Measurements from ENCODE around the gene WNK4.
"Not testable (repeated sequence)": the region's sequence is repeated elsewhere in the genome, so short reads cannot be mapped to it uniquely, and the experiment has no call there.

WNK4 gene

DNA sequence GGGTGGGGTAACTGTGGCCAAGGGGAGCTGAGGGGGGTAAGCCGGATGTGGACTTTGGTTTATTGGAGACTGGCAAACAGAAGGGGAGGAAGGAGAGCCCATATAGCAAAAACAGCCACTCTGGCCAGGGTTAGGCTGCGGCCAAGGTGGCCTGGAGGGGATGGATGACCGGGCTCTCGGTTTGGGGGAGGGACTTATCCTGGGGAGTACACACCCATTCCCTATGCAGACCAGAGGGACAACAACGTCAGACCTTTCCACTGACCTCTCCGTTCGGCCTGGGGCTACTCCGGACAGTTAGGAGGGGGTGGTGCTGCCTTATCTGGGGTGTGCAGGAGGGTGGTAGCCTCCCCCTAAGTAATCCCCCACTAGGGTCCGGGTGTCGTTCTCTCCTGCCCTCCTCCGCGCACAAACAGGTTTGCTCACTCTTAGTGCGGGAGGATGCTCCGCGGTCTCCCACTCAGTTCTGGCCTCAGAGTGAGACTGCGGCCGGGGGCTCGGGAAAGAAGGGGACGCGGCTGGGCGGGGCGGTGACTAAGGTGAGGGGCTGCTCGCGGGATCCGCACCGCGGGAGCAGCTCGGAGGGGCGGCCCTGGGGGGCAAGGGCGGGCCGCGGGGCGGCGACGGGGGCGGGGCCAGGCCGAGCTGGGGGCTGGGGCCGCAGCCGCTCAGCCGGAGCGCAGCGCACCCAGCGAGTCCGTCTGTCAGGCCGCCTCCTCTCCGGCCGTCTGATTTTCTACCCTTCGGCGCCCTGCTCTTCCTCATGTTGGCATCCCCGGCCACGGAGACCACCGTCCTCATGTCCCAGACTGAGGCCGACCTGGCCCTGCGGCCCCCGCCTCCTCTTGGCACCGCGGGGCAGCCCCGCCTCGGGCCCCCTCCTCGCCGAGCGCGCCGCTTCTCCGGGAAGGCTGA lies at the start of gene WNK4:
WNK4 (plus strand) TSS at position 675 of the 915 bp plus-strand sequence; CDS start at position 764, 89 bp downstream.
- DNase-seq, result no peak

DNA sequence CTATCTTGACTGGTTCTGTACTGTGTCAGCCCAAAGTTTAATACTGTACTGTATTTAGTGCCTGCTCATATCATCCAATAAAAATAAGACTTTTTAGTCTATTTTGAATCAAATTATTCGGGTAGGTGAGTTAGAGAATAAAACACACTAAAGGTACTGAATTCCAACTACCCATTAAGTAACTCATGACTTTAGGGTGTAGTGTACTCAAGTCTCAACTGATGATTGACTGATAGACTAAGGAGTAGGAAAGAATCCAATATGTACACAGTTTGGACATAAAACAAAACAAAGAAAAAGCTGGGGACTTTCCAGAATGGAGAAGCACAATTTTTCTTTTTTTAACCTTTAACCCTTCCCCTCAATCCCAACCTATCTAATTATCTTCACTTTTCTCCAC lies 39.7 kb upstream of the WNK4 start:
- DNase-seq, result no peak

DNA sequence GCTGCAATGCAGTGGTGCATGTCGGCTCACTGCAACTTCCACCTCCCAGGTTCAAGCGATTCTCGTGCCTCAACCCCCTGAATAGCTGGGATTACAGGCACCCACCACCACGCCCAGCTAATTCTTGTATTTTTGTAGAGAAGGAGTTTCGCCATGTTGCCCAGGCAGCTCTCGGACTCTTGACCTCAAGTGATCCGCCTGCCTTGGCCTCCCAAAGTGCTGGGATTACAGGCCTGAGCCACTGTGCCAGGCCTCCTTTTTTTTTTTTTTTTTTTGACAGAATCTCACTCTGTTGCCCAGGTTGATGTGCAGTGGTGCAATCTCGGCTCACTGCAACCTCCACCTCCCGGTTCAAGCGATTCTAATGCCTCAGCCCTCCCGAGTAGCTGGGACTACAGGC lies 37.5 kb upstream of the WNK4 start:
- not testable (repeated sequence) for DNase-seq

DNA sequence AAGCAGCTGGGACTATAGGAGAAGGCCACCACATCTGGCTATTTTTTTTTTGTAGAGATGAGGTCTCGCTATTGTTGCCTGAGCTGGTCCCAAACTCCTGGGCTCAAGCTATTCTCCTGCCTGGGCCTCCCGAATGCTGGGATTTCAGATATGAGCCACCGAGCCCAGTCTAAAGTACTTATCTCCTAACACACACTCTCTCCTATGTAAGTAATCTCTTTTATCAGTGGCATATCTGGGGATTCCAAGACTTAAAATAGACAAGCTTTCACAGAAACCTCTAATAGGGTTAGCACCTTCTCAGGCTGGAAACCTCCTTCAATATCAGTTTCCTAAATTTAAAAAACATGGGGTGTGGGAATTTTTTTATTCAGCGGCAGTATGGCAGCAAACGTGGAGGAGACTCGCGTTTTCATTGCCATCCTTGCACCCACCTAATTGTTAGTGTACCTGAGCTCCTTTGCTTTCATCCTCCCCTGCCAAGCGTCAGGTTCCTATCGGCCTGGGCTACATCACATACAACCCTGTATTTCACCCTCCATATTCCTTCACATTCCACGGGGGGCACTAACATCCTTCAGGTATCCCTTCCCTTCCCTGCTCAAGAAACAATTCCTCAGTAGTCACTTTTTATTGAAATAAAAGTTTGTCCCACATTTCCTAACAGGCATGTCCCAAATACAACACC lies 36.7 kb upstream of the WNK4 start:
- no peak for DNase-seq

DNA sequence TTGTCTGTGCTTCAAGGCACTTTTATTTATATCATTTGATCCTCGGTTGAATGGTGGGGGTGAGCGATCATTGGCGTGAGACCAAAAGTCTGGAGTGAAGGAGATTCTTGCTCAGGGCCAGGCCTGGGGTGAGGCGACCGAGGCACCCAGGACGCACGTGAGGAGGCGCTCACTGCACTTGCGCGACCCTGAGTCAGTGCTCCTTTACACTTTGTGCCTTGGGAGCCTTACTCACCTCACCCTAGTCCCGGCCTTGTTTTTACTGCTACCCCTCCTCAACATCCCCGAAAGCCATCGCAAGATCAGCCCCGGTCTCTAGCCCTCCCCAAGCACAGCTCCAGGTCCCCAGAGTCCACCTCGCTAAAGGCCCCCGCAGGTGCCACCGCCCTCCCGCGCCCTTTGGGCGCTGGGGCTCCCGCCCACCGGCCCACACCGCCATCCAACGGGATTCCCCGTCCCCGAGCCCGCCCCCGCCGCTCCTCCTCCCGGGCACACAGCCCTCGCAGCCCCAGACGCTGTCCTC lies 36.1 kb upstream of the WNK4 start:
- peak; percentile 82 for DNase-seq

DNA sequence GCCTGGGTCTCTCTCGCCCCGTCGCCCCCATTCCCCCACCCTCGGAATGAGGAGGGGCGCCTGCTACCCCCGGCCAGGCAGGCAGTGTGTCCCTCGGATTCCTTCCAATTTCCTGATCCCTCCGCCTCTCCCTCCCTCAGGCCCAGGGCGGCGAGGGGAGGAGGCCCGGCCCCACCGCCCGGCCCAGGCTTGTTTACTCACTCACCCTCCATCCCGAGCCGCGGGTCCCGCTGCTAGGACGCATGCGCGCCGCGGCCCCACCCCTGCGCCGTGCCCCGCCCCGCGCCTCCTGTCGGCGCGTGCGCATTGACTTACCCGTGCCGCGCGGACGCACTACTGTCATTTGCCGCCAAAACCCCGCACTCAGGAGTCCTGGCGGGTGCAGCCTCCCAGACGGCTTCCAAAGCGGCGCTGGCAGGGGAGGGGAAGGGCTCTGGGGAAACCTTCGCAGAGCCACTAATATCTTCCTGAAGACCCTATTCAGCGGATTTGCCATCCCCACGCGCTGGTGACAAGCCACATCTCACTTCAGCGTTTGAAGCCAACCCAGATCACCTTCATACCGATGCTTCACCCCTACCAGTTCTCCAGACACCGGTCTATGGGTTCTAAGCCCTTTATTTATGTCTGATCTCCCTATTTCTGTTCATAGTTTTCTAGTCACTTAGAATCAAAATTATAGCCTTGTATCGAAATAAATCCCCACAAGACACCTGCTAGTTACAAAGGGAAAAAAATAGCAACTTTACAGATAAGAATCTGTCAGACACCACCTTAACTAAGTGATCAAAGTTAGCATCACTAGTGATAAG lies 35.4 kb upstream of the WNK4 start, which contains the start of gene EZH1:
EZH1 (minus strand) TSS at position 235 of the 812 bp plus-strand sequence. CDS start 16,099 bp downstream, outside the sequence.
- DNase-seq, result peak; percentile 95

DNA sequence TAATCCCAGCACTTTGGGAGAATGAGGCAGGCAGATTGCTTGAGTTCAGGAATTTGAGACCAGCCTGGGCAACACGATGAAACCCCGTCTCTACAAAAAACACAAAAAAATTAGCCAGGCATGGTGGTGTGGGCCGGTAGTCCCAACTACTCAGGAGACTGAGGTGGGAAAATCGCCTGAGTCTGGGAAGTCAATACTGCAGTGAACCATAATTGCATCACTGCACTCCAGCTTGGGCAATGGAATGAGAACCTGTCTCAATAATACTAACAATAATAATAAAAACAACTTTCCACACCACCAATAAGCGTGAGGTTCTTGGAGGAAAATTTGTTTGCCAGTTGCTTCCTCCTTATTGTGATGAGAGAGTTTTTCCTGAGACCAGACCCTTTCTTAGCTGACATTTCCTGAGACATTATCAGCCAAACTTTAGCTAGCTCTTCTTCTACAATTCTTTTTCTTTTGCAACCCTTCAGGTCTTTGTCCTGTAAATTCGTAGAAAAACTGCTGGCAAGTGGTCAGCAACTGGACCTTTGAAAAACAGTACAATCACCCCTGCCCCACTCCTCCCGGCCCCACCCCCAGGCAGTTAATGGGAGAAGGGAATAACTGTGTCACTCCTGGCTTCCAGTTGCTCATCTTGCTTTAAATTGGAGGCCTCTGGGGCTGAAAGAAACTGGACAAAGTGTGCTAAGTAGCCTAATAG lies 32.1 kb upstream of the WNK4 start:
- DNase-seq, result no peak

DNA sequence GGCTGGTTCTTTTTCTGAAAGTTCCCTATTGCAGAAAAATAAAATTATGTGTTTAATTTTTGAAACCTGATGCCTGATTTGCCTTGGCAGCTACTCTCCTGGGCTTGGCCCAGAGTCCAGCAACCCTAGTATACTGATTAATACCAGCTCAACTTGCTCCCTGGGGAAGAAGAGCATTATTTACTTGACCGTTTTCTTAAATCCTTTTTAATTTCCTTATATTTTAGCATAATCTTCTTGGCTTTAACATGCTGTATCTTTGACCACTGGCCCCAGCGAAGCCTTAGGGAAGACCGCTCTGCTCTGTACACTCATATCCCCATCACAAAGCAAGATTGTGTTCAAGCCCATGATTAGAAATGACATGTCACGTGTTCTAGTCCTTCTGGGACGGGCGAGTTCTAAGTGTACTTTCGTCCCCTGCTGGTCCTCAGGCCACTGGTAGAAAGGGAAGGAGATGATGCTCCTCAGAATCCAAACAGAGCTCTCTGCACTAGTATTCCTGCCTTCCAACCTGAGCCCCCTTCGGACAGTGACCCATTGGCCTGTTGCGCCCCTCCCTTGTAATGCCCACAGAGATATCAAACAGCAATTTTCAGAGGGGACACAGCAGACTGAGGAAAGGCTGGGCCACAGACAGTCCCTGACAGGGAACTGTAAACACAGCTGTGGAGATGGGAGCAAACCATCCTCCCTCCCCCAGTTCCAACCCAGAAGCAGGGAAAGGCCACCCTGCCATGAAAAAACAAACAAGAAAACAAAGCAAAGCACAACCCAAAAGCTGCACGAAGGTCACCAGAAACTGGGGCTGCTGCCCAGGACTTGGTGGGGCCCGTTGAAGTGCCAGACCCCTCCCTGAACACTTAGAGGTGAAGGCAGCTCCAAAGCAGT lies 31.3 kb upstream of the WNK4 start:
- DNase-seq, result no peak

DNA sequence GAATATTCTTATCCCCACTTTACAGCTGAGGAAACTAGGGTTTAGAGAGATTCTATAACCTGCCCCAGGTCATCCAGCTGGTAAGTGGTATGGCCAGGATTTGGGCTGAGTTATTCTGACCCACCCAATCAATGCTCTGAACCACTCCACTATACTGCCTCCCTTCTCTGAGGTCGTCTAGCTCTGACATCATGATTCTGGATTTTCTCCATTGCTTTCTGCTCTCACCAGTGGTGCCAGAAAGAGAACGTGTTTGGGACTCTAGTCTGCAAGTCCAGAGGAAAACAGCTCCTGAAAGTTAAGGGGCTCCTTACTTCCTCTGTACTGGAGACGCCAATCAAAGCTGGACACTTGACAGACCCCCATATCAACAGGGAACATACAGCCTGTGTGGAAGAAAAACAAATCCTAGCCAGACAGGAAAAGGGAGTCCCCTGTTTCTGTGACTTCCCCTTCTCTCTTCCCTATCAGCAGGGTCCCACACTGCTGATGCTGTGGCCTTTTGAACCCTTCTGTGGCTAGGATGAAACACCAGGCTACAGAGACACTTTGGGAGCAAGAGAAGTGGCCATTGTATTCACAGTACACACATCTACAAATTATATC lies 29.6 kb upstream of the WNK4 start:
- no peak for DNase-seq

DNA sequence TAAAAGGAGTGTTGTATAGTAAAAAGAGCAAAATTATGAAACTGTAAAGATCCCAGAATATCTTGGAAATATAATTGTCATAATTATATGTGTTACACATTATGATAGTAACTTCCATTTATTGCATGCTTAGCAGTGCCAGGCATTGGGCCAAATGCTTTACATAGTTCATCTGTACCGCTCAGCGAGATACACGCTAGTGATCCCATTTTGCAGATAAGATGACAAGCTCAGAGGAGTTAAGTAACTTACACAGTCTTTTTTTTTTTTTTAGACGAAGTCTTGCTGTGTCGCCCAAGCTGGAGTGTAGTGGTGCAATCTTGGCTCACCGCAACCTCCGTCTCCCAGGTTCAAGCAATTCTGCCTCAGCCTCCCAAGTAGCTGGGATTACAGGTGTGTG lies 28.8 kb upstream of the WNK4 start:
- no peak for DNase-seq

DNA sequence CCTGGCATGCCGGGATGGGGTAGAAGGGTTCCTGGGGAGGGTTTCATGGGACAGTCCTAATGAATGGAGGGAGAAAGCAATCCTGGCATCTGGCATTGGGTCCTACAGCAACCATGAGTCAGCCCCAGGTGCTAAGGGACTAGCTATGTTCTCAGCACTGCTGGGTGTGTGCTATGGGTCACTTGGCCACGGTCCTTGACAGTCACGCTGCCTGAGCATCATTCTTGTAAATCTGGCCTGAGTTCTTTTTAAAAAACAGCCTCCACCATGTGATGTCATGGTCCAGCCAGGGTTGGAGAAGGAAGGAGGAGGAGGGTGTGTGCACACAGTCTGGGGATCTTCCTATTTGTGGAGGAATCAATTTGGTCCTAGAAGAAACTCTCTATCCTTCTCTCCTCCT lies 25.6 kb upstream of the WNK4 start:
- DNase-seq, result no peak

DNA sequence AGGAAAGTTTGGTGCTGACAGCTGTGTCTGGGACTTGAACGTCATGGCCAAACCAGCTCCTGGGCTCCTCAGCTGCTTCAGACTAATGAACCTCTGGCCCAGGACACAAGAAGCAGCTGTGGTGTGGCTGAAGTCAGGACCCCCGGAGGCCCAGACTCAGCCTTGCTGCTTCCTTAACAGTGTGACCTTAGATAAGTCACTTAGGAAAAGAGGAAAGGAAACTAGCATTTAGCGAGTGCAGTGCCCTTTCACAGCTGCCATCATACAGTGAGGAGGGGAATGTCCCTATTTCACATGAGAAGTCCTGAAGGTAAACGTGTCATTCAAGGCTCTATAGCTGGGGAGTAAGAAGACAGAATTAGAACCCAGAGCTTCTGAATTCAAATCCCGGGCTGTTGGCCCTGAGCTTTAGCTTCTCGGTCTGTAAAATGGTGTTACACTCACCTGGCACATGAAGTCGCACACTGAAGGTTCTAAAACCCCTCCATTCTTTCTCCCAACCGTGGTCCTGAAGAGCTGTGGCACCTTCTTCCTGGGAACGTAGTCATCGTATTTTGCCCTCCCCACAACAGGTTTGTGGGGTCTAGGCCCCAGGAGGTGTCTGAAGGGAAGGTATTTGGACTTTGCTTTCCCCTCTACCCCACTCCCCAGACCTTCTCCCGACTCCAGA lies 20.3 kb upstream of the WNK4 start:
- DNase-seq, result no peak

DNA sequence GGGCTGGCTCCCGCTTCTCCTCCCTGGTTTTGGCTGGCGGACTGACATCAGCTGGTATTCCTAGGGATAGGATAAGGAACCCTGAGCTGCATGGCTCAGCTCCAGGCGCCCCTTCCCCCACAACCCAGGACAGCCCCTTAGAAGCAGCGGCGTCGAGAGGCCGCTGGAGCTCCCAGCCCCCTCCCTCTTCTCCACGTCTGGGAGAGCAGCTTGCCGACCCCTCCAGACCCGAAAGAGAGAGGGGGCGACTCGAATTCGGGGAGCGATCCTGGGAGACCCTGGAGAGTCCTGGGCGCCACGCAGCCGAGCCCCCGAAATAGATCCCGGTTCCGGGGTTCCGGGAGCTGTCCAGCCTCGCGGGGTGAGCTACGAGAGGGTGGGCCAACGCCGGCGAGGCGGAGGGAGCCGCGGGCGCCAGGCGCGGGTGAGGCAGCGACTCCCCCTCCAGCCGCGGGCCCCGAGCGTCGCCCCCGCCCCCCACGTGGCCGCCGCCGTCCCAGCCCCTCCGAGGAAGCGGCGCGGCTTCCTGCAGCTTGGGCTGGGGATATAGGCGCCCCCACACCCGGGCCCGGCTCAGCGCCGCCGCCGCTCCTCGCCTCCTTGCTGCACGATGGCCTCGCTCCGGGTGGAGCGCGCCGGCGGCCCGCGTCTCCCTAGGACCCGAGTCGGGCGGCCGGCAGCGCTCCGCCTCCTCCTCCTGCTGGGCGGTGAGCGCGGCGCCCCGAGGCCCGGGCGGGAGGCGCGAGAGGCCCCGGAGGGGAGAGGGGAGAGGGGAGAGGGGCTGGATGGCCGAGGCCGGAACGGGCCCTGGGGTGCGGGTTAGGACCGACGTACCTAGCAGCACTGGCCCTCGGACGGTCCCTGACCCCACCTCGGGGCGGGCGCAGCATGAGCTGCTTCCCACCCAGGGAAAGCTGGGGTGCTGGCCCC lies 19.5 kb upstream of the WNK4 start, which contains the start of gene RAMP2:
RAMP2 (plus strand) TSS at position 576 of the 930 bp plus-strand sequence; CDS start at position 611, 35 bp downstream.
- no peak for DNase-seq

DNA sequence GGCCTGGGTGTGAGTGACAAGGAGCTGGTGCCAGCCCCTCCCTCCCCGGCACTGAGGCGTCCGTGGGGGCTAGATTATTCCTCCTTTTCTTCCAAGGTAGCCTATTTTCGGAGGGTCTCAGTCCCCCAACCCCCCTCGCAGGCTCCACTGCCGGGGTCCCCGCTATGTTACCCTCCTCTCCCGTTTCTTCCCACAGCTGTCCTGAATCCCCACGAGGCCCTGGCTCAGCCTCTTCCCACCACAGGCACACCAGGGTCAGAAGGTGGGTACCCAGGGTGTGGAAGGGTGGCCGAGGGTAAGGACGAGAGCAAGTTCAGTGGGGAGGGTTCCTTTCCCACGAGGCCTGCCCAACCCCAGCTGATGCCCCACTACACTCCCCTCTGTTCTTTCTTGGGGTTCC lies 18.8 kb upstream of the WNK4 start:
- DNase-seq, result no peak

DNA sequence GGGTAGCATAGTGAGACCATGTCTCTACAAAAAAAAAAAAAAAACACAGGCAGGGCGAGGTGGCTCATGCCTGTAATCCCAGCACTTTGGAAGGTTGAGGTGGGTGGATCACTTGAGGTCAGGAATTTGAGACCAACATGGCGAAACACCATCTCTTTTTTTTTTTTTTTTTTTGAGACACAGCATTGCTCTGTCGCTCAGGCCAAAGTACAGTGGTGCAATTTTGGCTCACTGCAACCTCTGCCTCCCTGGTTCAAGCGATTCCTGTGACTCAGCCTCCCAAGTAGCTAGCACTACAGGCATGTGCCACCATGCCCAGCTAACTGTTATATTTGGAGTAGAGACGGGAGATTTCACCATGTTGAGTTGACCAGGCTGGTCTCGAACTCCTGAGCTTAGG lies 14.3 kb upstream of the WNK4 start:
- DNase-seq, result no peak

DNA sequence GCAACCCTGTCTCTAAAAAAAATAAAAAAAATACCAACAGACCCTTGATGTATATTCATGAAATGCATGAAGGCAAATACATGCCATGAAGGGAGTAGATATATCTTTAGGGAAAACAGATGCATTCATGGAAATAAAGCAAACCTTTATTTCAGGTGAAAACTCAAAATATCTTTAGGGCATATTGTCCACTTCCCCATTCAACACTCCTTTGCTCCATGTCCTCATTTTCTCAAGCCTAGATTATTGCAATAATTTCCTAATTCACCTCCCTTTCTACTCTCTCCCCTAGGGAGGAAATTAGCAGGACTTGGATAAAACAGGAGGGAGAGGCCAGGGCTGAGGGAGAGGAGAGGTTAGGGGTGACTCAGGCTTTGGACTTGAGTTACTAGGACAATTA lies 12.9 kb upstream of the WNK4 start:
- DNase-seq, result no peak

DNA sequence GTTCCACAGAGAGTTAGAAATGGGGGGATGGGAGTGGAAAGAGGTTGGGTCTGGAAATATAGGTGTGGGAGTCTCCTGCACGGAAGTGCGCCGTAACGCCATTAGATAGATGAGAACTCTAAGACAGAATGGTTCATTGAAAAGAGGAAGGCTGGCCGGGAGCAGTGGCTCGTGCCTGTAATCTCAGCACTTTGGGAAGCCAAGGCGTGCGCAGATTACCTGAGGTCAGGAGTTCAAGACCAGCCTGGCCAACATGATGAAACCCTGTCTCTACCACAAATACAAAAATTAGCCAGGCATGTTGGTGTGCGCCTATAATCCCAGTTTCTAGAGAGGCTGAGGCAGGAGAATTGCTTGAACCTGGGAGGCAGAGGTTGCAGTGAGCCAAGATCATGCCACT lies 12.4 kb upstream of the WNK4 start:
- not testable (repeated sequence) for DNase-seq

DNA sequence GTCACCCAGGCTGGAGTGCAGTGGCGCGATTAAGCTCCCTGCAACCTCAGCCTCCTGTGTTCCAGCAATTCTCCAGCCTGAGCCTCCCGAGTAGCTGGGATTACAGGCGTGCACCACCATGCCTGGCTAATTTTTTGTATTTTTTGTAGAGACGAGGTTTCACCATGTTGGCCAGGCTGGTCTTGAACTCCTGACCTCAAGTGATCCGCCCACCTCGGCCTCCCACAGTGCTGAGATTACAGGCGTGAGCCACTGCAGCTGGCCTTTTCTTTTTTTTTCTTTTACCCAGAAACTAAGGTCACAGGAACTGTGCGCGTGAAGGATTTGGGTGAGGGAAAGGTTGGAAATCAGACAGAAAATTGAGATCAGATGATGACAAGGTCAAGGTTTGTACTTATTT lies 10.4 kb upstream of the WNK4 start:
- DNase-seq, result not testable (repeated sequence)

DNA sequence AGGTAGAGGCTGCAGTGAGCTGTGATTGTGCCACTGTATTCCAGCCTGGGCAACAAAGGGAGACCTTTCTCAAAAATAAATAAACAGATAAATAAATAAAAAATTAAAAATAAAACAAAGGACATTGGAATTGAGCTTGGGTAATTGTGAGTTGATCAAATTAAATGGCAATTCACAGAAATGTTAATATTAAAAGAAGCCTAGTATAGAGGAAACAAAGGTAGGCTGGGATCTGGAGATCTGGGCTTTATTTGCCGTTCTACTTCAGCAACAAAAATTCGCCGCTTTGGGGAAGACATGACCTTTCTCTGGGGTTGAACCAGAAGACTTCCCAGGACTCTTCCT lies 7.5 kb upstream of the WNK4 start:
- DNase-seq, result no peak

All from NCI-H345 (cell line).